Parathyroid adenoma (tissue), 2 donors: ENCODE results near the gene SF3B5.

Experiments
- H2AFZ ChIP-seq: fragments of 300-600 bp; sonication (generic); one replicate; pipeline ENCODE4 v1.7.0; 2017; ENCODE audit warnings: antibody characterized with exemption, mild to moderate bottlenecking
- H3K27ac ChIP-seq: fragments of 300-600 bp; sonication (generic); one replicate; pipeline ENCODE4 v1.7.0; 2017
- H3K27me3 ChIP-seq: fragments of 300-600 bp; sonication (generic); one replicate; pipeline ENCODE4 v1.7.0; 2017; ENCODE audit warnings: low read length; ENCODE audit not compliant: control insufficient read depth, insufficient read depth
- H3K36me3 ChIP-seq: fragments of 300-600 bp; sonication (generic); one replicate; pipeline ENCODE4 v1.7.0; 2017; ENCODE audit warnings: low read length; ENCODE audit not compliant: control insufficient read depth, insufficient read depth
- H3K4me1 ChIP-seq: fragments of 300-600 bp; sonication (generic); one replicate; pipeline ENCODE4 v1.7.0; 2017; ENCODE audit warnings: control low read depth
- H3K4me2 ChIP-seq: fragments of 300-600 bp; sonication (generic); one replicate; pipeline ENCODE4 v1.7.0; 2017; ENCODE audit warnings: low read length
- H3K4me3 ChIP-seq: fragments of 300-600 bp; sonication (generic); one replicate; pipeline ENCODE4 v1.7.0; 2017; ENCODE audit warnings: low read depth, low read length
- H3K79me2 ChIP-seq: fragments of 300-600 bp; sonication (generic); one replicate; pipeline ENCODE4 v1.7.0; 2017; ENCODE audit warnings: control low read depth
- H3K9ac ChIP-seq: fragments of 300-600 bp; sonication (generic); one replicate; pipeline ENCODE4 v1.7.0; 2017; ENCODE audit warnings: mild to moderate bottlenecking
- H3K9me3 ChIP-seq: fragments of 300-600 bp; sonication (generic); one replicate; pipeline ENCODE4 v1.7.0; 2017; ENCODE audit warnings: low read length; ENCODE audit not compliant: control insufficient read depth
- TF ChIP-seq, protein P1 (sequence below): fragments of 300-600 bp; sonication (generic); IDR thresholded peaks from one replicate; pipeline ENCODE4 v1.7.0; 2017; ENCODE audit warnings: antibody characterized with exemption, mild to moderate bottlenecking
- donor health status: primary hyperparathyroidism.

The SF3B5 gene

DNA sequence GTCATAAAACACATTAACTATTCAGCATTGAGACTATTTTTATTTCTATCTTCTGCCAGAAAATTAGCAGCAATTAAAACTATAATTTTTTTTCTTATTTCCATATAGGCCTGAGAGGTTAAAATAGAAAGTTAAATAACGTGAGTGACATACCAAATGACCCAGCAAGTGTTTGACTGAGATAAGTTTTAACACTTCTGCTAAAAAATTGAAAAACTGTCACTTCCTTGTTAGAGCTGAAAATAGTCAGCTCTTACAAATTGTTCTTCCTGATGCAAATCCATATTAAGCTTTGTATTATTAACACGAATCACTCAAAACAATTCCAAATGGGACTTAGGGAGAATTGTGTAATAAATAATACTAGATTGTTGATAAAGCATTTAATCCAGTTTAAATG is 28.5 kb upstream of the SF3B5 start:
- Histone ChIP-seq H3K9me3 (no peaks in the 10 kb centered on the region), H3K9ac (no peak overlapping the region), H3K36me3 (no peaks in the 10 kb centered on the region), H3K4me3 (no peak overlapping the region), H2AFZ (no peak overlapping the region), H3K4me2 (no peak overlapping the region), H3K27ac (no peak overlapping the region), H3K27me3 (no peaks in the 10 kb centered on the region), H3K4me1 (no peaks in the 10 kb centered on the region), H3K79me2 (no peaks in the 10 kb centered on the region)
- TF ChIP-seq, protein P1, sequence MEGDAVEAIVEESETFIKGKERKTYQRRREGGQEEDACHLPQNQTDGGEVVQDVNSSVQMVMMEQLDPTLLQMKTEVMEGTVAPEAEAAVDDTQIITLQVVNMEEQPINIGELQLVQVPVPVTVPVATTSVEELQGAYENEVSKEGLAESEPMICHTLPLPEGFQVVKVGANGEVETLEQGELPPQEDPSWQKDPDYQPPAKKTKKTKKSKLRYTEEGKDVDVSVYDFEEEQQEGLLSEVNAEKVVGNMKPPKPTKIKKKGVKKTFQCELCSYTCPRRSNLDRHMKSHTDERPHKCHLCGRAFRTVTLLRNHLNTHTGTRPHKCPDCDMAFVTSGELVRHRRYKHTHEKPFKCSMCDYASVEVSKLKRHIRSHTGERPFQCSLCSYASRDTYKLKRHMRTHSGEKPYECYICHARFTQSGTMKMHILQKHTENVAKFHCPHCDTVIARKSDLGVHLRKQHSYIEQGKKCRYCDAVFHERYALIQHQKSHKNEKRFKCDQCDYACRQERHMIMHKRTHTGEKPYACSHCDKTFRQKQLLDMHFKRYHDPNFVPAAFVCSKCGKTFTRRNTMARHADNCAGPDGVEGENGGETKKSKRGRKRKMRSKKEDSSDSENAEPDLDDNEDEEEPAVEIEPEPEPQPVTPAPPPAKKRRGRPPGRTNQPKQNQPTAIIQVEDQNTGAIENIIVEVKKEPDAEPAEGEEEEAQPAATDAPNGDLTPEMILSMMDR: no peak

DNA sequence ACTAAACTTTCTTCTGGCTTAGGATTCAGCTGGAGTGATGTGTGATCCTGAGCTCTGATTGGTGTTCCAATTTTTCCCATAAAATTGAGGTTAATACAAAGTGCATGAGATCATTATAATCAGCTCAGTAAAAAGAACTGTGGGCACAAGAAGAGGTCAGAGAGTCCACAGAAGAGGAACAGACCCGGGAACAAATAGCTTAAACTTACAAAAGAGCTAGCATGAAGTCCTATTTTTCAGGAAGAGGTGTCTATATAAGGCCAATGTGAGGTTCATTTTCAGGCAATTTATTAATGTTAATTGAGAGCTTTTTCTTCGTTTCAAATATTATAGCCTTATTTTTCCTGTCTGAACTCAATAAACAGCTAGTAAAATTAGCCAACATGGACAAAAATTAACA is 28.0 kb upstream of the SF3B5 start:
- no peaks in the 10 kb centered on the region for H3K79me2 ChIP-seq
- H3K4me3 ChIP-seq: no peak overlapping the region
- no peaks in the 10 kb centered on the region for H3K9me3 ChIP-seq
- H3K36me3 ChIP-seq: no peaks in the 10 kb centered on the region
- TF ChIP-seq, protein P1: no peak
- H3K9ac ChIP-seq: no peak overlapping the region
- no peaks in the 10 kb centered on the region for H3K27me3 ChIP-seq
- no peak overlapping the region for H3K27ac ChIP-seq
- H3K4me1 ChIP-seq: no peaks in the 10 kb centered on the region
- H3K4me2 ChIP-seq: no peak overlapping the region
- H2AFZ ChIP-seq: no peak overlapping the region

DNA sequence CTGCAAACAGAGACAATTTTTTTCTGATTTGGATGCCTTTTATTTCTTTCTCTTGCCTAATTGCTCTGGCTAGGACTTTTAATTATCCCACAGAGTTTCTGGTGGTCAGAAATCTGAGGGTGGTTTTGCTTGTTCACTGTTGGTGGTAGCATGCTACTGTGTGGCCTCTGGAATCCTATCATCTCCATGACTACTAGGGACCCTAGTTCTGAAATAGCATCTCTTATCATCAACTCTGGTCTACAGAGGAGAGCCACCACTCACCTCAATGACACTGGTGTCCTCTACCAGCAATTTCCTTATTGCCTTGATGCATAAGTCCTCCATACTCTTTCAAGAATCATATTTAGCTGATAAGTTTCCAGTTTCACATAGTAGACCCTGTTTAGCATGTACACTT is 27.5 kb upstream of the SF3B5 start:
- Histone ChIP-seq H2AFZ (no peak overlapping the region), H3K36me3 (no peaks in the 10 kb centered on the region), H3K9ac (no peak overlapping the region), H3K79me2 (no peaks in the 10 kb centered on the region), H3K27ac (no peak overlapping the region), H3K9me3 (no peaks in the 10 kb centered on the region), H3K4me3 (no peak overlapping the region), H3K27me3 (no peaks in the 10 kb centered on the region), H3K4me1 (no peaks in the 10 kb centered on the region), H3K4me2 (no peak overlapping the region)
- TF ChIP-seq, protein P1: no peak

DNA sequence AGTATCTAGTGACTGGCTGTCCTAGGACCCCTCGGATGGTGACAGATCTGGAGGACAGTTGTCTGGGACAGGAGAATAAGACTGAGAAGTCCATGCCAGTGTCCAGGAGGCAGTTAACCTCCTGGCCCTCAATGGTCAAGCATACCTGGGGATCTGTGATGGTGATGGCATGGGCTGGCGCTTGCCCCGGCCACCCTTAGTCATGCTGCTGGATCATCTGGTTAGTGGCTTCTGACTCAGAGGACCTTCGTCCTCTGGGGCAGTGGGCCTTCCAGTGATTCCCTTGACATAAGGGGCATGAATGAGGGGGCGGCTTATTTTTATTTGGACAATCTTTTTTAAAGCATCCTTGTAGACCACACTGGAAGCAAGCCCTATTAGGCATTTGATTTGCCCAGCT is 24.0 kb upstream of the SF3B5 start:
- H3K4me3 ChIP-seq: no peak overlapping the region

DNA sequence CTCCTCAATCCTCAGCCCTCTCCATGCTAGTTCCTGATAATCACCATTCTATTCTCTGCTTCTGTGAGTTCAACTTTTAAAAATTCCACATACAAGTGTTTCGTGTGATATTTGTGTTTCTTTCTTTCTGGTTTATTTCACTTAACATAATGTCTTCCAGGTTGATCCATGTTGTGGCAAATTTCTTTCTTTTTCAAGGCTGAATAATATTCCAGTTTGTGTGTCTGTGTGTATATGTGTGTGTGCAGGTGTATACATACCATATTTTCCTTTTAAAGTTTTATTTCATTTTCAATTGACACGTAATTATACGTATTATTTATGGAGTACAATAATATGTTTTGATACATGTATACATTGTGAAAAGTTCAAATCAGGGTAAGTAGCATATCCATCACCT is 19.8 kb upstream of the SF3B5 start:
- Histone ChIP-seq H2AFZ (no peak overlapping the region), H3K9me3 (no peaks in the 10 kb centered on the region), H3K9ac (no peak overlapping the region), H3K4me2 (no peak overlapping the region), H3K36me3 (no peaks in the 10 kb centered on the region), H3K4me1 (no peaks in the 10 kb centered on the region), H3K27me3 (no peaks in the 10 kb centered on the region), H3K27ac (no peak overlapping the region), H3K4me3 (no peak overlapping the region), H3K79me2 (no peaks in the 10 kb centered on the region)
- TF ChIP-seq, protein P1: no peak

More for the DNA sequence above, 24.0 kb upstream of the SF3B5 start:
- Histone ChIP-seq H3K9me3 (no peaks in the 10 kb centered on the region), H3K27ac (no peak overlapping the region), H2AFZ (no peak overlapping the region), H3K4me2 (no peak overlapping the region), H3K4me1 (no peaks in the 10 kb centered on the region), H3K27me3 (no peaks in the 10 kb centered on the region), H3K36me3 (no peaks in the 10 kb centered on the region), H3K79me2 (no peaks in the 10 kb centered on the region), H3K9ac (no peak overlapping the region)
- TF ChIP-seq, protein P1: no peak
